Activated CD4-positive, alpha-beta T cell treated with anti-CD3 and anti-CD28 coated beads, Interleukin-10, Interleukin-2, amounts not matched to agents 100 ng/mL and 50 ng/mL, durations not matched to agents 16 hours and 8 hours (primary cell): ENCODE measurements around the gene CLASP1.
"Not testable (repeated sequence)": the region's sequence is repeated elsewhere in the genome, so short reads cannot be mapped to it uniquely, and the experiment has no call there.

Experiments used
- DNase-seq: peaks from one replicate; pipeline ENCODE4 v3.0.0-alpha.2; 2020

CLASP1 gene

GRCh38 chr2:121459291-121459690 is 190.0 kb downstream of the CLASP1 start:
- no peak for DNase-seq

DNA sequence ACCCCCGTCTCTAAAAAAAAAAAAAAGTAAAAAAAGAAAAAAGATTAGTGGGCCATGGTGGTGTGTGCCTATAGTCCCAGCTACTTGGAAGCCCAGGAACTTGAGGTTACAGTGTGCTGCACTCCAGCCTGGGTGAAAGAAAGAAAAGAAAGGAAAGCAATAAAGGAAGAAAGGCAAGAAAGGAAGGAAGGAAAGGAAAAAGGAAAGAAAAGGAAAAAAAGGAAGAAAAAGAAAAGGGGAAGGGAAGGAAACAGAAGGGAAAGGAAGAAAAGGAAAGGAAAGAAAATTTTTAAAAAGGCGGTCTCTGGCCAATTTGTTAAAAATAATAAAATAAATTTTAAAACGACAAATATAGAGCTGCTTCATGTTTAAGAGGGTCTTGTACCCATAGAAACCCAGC is 192.9 kb downstream of the CLASP1 start:
- no peak for DNase-seq

DNA sequence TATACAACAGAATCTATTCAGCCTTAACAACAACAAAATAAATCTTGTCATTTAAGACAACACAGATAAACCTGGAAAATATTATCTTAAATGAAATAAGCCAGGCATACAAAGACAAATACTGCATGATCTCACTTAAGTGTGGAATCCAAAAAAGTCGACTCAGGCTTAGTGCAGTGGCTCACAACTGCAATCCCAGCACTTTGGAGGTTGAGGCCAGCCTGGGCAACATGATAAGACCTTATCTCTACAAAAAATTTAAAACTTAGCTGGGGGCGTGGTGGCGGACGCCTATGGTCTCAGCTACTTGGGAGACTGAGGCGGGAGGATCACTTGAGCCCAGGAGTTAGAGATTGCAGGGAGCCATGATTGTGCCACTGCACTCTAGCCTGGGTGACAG is 193.8 kb downstream of the CLASP1 start:
- no peak for DNase-seq

DNA sequence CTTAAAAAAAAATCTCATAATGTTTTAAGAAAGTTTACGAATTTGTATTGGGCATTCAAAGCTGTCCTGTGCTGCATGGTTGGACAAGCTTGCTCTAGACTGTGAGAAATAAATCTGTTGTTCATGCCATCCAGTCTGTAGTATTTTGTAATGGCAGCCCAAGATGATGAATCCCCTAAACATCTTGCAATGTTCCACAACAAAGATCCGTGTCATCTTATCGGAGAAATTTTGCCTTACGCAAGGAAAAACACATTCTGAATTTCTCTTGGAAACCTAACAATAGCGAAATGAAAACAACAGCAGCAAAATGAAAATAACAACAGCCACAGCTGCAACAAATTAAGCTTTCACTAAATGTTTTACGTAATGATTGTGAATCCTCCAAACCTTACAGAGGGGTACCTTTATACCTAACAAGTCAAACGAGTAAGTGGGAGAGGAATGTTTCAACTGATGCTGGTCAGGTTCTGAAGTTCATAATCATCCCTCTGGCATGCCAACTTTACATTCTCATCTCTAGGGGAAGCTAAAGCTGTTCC is 194.6 kb downstream of the CLASP1 start:
- no peak for DNase-seq

DNA sequence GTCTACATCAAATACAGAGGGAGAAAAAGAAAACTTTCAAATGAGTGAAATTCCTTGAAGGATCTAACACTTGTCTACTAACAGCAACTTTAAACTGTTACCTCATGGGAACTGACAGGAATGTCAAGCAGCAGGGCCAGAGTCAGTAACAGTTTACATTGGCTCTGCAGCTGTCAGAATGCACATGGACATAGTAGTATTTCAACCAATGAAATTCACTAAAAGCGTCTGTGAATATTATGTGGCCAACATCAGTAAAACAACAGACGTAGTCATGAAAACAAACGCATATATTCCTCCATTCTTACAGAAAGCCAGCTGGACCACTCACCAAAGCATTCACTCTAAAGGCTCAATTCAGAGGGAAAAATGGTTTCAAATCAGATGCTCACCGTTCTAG is 197.9 kb downstream of the CLASP1 start:
- no peak for DNase-seq

GRCh38 chr2:121450301-121450700 is 199.0 kb downstream of the CLASP1 start:
- no peak for DNase-seq

- DNase-seq, result no peak
Observed at GRCh38 chr2:121446647-121447241, 202.5 kb downstream of the CLASP1 start.

- no peak for DNase-seq
Observed at GRCh38 chr2:121442889-121443288, 206.4 kb downstream of the CLASP1 start.

DNA sequence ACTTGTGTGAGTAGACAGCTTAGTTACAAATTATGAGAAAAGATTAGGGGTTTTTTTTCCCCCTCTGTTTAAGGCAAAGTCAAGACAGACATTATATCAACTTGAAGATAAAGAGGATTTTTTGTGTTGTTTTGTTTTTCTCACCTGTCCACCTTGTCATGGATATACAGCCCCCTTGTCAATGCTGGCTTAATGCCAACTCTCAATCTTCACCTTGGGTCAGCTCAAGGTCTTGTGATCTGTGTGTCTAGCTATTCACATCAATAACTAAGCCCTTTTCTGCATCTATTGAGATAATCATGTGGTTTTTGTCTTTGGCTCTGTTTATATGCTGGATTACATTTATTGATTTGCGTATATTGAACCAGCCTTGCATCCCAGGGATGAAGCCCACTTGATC is 211.0 kb downstream of the CLASP1 start:
- DNase-seq, result not testable (repeated sequence)

- DNase-seq, result no peak
Observed at GRCh38 chr2:121436918-121437317, 212.3 kb downstream of the CLASP1 start.

DNA sequence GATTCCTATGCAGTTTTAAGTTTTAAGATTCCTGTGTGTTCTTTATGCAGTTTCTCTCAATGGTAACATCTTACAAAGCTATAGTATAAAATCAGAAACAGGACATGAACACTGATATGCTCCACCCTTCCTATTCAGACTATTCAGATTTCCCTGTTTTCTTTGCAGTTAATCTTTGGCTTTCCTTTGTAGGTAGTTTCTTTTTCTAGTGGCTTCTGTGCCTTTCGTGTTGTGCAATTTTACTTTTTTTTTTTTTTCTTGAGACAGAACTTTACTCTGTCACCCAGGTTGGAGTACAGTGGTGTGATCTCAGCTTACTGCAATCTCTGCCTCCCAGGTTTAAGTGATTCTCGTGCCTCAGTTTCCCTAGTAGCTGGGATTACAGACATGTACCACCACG is 213.5 kb downstream of the CLASP1 start:
- DNase-seq, result no peak

DNA sequence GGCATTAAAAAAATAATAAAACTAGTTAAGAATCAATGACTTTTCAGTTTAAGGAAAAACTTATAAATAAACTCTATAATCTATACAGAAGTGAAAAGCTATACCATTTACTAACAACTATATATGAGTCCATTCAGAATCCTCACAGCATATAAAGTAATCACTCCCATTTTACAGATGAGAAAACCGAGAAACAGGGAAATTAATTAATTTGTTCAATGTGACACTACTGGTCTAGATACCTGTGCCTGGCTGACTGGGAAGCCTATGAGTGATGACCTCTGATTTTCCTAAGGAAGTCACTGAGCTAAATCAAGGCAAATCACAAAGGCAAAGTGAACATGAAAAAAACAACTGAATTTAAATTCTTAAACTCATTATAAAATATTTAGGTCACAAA is 218.0 kb downstream of the CLASP1 start:
- no peak for DNase-seq

- no peak for DNase-seq
Observed at GRCh38 chr2:121429927-121430520, 219.2 kb downstream of the CLASP1 start.

GRCh38 chr2:121429119-121429903 is 220.0 kb downstream of the CLASP1 start:
- DNase-seq, result no peak

DNA sequence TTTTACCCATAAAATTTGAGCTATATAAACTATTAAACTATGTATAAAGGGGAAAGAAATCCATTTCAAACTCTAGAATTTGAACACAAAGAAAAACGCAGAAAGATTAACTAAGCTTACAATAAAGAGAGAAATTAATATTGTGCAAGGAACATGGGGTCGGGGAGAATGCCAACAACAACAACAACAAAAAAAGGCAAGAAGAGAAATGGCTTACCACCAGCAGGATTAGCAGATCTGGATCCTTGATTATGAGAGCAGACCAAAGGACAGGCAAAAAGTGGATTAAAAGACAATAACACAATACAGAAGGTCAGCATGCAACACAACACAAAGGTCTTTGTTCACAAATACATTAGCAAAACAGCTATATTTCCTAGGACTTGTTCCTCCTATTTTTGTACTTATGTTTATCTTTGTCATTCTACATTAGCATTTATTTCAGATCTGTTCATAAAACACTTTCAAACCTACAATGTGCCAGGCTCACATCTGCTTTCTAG is 222.0 kb downstream of the CLASP1 start:
- no peak for DNase-seq

DNA sequence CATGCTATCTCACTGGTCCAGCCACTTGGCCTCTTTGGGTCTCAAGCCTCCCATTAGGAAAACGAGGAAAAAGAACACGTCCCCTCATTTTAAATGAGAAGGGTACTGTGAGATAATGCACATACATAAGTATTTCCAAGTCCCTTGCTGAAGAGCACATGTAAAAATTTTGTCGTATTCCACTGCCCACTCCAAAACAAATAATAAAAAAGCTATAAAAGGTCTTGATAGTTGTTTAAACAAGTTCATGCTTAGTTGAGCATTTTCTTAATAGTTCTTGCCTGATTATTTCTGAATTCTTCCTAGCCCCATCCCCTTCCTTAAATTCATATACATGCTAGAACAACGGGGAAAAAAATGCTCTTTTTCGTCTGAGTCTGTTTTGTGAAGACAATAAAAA is 228.8 kb downstream of the CLASP1 start:
- DNase-seq, result no peak

GRCh38 chr2:121419081-121419699 is 230.1 kb downstream of the CLASP1 start:
- DNase-seq, result no peak

DNA sequence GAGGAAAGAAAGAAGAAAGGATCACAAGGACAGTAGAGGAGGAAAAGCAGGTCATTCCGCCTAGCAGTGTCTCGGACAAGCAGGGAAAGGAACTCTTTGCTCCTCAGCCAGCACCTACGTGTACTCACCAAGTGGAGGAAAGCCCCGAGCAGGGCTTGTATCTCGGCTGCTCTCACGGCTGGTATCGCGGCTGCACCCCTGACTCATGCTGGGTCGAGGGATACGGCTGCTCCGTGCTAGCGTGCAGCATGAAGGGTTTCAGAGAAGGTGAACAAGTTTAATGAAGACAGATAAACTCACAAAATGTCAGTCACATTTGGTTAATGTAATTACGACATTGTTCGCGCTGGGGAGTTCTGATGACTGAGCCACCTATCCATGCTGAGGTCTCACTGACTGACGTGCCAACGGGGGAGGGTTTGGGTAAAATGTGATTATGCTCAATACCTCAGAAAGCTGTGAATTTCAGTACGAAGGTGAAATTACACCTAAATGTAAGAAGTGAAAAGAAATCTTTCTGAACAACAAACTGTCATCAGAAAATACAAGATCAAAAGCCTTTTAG is 230.7 kb downstream of the CLASP1 start:
- no peak for DNase-seq

- no peak for DNase-seq
Observed at GRCh38 chr2:121417826-121418225, 231.4 kb downstream of the CLASP1 start.

GRCh38 chr2:121415727-121416126 is 233.5 kb downstream of the CLASP1 start:
- DNase-seq, result no peak

- DNase-seq, result no peak
Observed at GRCh38 chr2:121412349-121412748, 236.9 kb downstream of the CLASP1 start.

GRCh38 chr2:121409966-121410365 is 239.3 kb downstream of the CLASP1 start:
- DNase-seq, result no peak

DNA sequence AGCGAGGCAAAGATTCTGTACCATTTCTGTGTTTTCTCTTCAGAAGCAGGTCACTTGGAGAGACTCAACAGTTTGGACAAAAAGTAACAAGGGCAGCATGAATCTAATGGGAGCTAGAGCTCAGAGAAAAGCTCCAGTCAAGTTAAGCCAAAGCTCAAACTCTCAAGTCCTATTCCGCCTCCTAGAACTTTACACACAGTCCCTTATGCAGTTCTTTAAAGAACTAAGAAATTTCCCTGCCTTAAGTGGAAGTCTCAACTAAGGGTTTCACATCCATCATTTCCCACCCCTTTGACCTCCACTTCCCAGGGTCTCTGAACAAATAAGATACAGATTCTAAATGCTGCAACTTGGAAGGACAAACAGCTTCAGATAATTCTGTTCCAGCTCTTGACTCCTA is 239.9 kb downstream of the CLASP1 start:
- DNase-seq, result no peak
